A673 (cell line): ENCODE measurements around the gene NQO2. TPM values are rescaled to one million over a fixed set of nuclear protein-coding genes. Genes with fewer than 3 reads are reported as not detected.

ENCODE experiments used
- BruUV-seq: library from RNA; stranded (reverse); fragments of 400-500 nt; replicated peaks from 2 replicates; lab custom pipeline; 2021; lab: Mats Ljungman, UMichigan
- CTCF ChIA-PET: fragments of 300-600 bp; sonication (Branson Sonifier 250); formaldehyde crosslinking; loops from one replicate; lab custom pipeline; 2022; ENCODE audit warnings: antibody characterized with exemption; lab: Charles Lee
- POLR2A ChIA-PET: fragments of 300-600 bp; sonication (Branson Sonifier 250); formaldehyde crosslinking; loops from one replicate; lab custom pipeline; 2022; ENCODE audit warnings: antibody characterized with exemption; ENCODE audit not compliant: low non-redundant PET; lab: Charles Lee
- DNase-seq: peaks from one replicate; pipeline ENCODE4 v3.0.0-alpha.2; 2015; ENCODE audit warnings: low spot score
- H3K27ac ChIP-seq: fragments of 200-600 bp; sonication (generic); 2 replicates; pipeline ENCODE4 v1.5.1; 2016; ENCODE audit warnings: mixed run types, low read depth, mild to moderate bottlenecking, mixed read lengths, antibody characterized with exemption, low read length; ENCODE audit not compliant: poor library complexity, severe bottlenecking
- H3K27me3 ChIP-seq: fragments of 200-600 bp; sonication (generic); replicated peaks from 2 replicates; pipeline ENCODE4 v1.6.1; 2017; ENCODE audit warnings: mixed run types, low read depth, mild to moderate bottlenecking, mixed read lengths, antibody characterized with exemption, low read length; ENCODE audit not compliant: insufficient read depth, poor library complexity
- H3K36me3 ChIP-seq: fragments of 200-600 bp; sonication (generic); 2 replicates; pipeline ENCODE4 v1.6.1; 2016; ENCODE audit warnings: mixed run types, mild to moderate bottlenecking, mixed read lengths, antibody characterized with exemption, low read length; ENCODE audit not compliant: insufficient read depth, poor library complexity, severe bottlenecking
- H3K4me1 ChIP-seq: fragments of 200-600 bp; sonication (generic); 2 replicates; pipeline ENCODE4 v1.6.1; 2017; ENCODE audit warnings: mixed run types, mild to moderate bottlenecking, mixed read lengths, antibody characterized with exemption, low read length; ENCODE audit not compliant: insufficient read depth, poor library complexity, severe bottlenecking
- H3K4me3 ChIP-seq: fragments of 200-600 bp; sonication (generic); 2 replicates; pipeline ENCODE4 v1.5.1; 2016; ENCODE audit warnings: low read depth, mixed run types, mild to moderate bottlenecking, mixed read lengths, low read length; ENCODE audit not compliant: poor library complexity, severe bottlenecking
- H3K9me3 ChIP-seq: fragments of 200-600 bp; sonication (generic); 2 replicates; pipeline ENCODE4 v1.6.1; 2016; ENCODE audit warnings: mixed run types, low read depth, mild to moderate bottlenecking, mixed read lengths, antibody characterized with exemption, low read length; ENCODE audit not compliant: poor library complexity, severe bottlenecking
- EZH2 ChIP-seq: fragments of 200-600 bp; sonication (generic); IDR thresholded peaks from 2 replicates; pipeline ENCODE4 v1.6.1; 2017; ENCODE audit warnings: borderline replicate concordance, low read depth, mild to moderate bottlenecking, mixed read lengths, antibody characterized with exemption, low read length; ENCODE audit not compliant: poor library complexity, severe bottlenecking
- intact Hi-C: fragments of 100-400 bp; cut with micrococcal nuclease; formaldehyde crosslinking; loops from one replicate; pipeline ENCODE4 v1.10.0; 2022; ENCODE audit not compliant: unreplicated experiment
- total RNA-seq: library from RNA; stranded (reverse); gene quantifications from 2 replicates; pipeline ENCODE4 v1.2.3, GENCODE V29; 2021
- TF ChIP-seq, protein P1 (sequence below): fragments of 300-800, 200-600 bp; sonication (generic); conservative IDR thresholded peaks from 2 replicates; pipeline ENCODE4 v1.5.1; 2017; ENCODE audit warnings: low read depth, mild to moderate bottlenecking, antibody characterized with exemption, low read length, moderate library complexity, mixed read lengths

NQO2 gene
- total RNA-seq, 1 experiment from 2014 or later: 97.3 TPM

DNA sequence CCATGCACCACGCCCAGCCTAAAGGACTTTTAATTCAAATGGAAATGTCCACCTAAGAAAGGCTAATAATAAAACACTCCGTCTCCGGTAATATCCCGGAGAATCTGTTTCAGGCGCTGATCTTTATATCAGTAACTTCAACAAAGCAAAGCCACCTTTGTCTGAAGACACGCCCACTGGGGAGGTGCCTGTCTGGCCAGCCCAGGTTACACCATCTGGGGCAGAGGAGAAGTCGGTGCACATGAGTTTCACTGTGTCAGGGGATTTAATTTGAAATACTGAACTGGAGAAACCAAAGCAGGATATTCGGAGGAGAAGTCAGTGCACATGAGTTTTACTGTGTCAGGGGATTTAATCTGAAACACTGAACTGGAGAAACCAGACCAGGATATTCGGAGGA is 37.7 kb upstream of the NQO2 start:
- no peak overlapping the region for H3K4me3 ChIP-seq
- intact Hi-C loops: no loop called here
- ChIA-PET CTCF (interaction anchor here (0.5 kb wide), 1 partner anchor 64 kb away, joined by 3 read pairs; no protein-coding TSS in a partner anchor), POLR2A (no interaction called here)
- no TSS peak for BruUV-seq
- H3K27ac ChIP-seq: no peak overlapping the region
- H3K36me3 ChIP-seq: no peaks in the 10 kb centered on the region
- TF ChIP-seq EZH2: no peak
- TF ChIP-seq, protein P1, sequence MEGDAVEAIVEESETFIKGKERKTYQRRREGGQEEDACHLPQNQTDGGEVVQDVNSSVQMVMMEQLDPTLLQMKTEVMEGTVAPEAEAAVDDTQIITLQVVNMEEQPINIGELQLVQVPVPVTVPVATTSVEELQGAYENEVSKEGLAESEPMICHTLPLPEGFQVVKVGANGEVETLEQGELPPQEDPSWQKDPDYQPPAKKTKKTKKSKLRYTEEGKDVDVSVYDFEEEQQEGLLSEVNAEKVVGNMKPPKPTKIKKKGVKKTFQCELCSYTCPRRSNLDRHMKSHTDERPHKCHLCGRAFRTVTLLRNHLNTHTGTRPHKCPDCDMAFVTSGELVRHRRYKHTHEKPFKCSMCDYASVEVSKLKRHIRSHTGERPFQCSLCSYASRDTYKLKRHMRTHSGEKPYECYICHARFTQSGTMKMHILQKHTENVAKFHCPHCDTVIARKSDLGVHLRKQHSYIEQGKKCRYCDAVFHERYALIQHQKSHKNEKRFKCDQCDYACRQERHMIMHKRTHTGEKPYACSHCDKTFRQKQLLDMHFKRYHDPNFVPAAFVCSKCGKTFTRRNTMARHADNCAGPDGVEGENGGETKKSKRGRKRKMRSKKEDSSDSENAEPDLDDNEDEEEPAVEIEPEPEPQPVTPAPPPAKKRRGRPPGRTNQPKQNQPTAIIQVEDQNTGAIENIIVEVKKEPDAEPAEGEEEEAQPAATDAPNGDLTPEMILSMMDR: no peak
- no peaks in the 10 kb centered on the region for H3K9me3 ChIP-seq
- no peak for DNase-seq
- no peaks in the 10 kb centered on the region for H3K4me1 ChIP-seq
- H3K27me3 ChIP-seq: no peaks in the 10 kb centered on the region

DNA sequence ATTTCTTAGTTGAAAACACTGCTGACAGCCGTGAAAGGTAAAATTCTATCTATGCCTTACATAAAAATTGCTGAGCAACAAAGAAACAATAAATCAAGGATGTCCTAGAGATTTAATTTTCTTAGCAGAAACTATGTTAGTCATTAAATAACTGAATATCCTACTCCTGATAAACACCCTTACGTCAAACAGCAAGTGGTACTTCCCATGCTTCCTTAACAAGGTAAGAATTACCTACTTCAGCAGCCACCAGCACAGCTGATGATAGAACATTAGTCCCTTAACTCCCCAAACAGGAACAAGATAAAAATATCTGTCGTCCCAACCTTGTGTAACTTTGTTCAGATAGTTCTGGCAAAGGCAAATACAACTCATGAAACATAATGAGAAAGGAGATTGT is 37.1 kb upstream of the NQO2 start:
- ChIA-PET CTCF (no interaction called here), POLR2A (no interaction called here)
- intact Hi-C loops: no loop called here

DNA sequence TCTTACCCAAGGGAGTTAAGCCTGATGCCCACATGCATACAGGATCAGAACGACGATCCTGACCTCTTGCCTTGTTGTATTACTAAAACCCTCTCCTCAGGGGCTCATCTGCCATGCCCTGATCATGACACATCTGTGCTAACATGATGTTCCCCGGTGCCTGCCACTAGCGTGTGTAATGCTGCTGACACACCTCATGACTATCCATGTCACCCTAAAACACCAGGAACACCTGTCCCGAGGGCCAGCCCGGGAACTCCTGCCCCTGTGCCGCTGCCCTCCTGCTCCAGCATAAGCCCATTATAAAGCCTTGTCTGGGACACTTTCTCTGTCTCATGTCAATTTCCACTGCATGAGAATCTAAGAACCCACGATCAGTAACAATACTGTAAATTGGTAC is 35.9 kb upstream of the NQO2 start:
- H3K9me3 ChIP-seq: no peaks in the 10 kb centered on the region
- TF ChIP-seq, protein P1: no peak
- TF ChIP-seq EZH2: no peak
- ChIA-PET POLR2A (no interaction called here), CTCF (no interaction called here)
- intact Hi-C loops: no loop called here
- H3K27me3 ChIP-seq: no peaks in the 10 kb centered on the region
- no TSS peak for BruUV-seq
- no peak overlapping the region for H3K4me3 ChIP-seq
- no peaks in the 10 kb centered on the region for H3K36me3 ChIP-seq
- H3K27ac ChIP-seq: no peak overlapping the region
- no peaks in the 10 kb centered on the region for H3K4me1 ChIP-seq
- DNase-seq: no peak

More for the DNA sequence above, 37.1 kb upstream of the NQO2 start:
- Histone ChIP-seq H3K9me3 (no peaks in the 10 kb centered on the region), H3K27ac (no peak overlapping the region), H3K4me1 (no peaks in the 10 kb centered on the region), H3K27me3 (no peaks in the 10 kb centered on the region), H3K4me3 (no peak overlapping the region), H3K36me3 (no peaks in the 10 kb centered on the region)
- no TSS peak for BruUV-seq
- DNase-seq: no peak
- TF ChIP-seq, protein P1: no peak
- TF ChIP-seq EZH2: no peak
